NCI-H748 (cell line): ENCODE data around the gene C20orf202.
"Not testable (repeated sequence)": the region's sequence is repeated elsewhere in the genome, so short reads cannot be mapped to it uniquely, and the experiment has no call there.

Experiments used
- DNase-seq: peaks from one replicate; lab custom pipeline; 2025; ENCODE audit not compliant: unreplicated experiment; lab: John Stamatoyannopoulos, UW

The C20orf202 gene

GRCh38 chr20:1242530-1242929 is 39.3 kb downstream of the C20orf202 start:
- no peak for DNase-seq

GRCh38 chr20:1245578-1245977 is 42.3 kb downstream of the C20orf202 start:
- no peak for DNase-seq

GRCh38 chr20:1247689-1248088 is 44.4 kb downstream of the C20orf202 start:
- DNase-seq, result no peak

GRCh38 chr20:1250282-1250681 is 47.0 kb downstream of the C20orf202 start:
- not testable (repeated sequence) for DNase-seq

- no peak for DNase-seq
Observed at GRCh38 chr20:1252416-1252815, 49.2 kb downstream of the C20orf202 start.

- no peak for DNase-seq
Observed at GRCh38 chr20:1254254-1254653, 51.0 kb downstream of the C20orf202 start.

- DNase-seq, result no peak
Observed at GRCh38 chr20:1255675-1256074, 52.4 kb downstream of the C20orf202 start.
